Measurements from ENCODE around the gene CSPG5.

The CSPG5 gene

DNA sequence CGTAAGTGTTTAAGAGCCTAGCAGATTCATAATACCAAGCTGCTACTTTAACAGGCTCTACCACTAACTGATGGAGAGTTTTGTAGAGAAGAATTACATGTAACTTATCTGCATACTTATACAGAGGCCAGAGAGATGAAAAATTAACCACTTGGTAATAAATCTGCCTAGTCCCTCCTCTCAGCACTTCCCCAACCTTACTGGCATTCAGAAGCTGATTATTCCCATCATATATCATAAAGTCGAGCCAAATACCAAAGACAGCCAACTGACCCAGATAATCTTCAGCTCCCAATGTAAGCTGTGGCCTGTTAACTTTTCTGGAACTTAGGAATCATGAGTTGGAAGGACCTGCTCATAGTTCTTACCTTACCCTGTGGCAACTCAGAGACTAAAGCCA, 25.5 kb upstream of the CSPG5 start:
- H3K4me3 ChIP-seq (ENCODE audit: low read depth, low read length): no peak overlapping the region
- TF ChIP-seq, protein P1, sequence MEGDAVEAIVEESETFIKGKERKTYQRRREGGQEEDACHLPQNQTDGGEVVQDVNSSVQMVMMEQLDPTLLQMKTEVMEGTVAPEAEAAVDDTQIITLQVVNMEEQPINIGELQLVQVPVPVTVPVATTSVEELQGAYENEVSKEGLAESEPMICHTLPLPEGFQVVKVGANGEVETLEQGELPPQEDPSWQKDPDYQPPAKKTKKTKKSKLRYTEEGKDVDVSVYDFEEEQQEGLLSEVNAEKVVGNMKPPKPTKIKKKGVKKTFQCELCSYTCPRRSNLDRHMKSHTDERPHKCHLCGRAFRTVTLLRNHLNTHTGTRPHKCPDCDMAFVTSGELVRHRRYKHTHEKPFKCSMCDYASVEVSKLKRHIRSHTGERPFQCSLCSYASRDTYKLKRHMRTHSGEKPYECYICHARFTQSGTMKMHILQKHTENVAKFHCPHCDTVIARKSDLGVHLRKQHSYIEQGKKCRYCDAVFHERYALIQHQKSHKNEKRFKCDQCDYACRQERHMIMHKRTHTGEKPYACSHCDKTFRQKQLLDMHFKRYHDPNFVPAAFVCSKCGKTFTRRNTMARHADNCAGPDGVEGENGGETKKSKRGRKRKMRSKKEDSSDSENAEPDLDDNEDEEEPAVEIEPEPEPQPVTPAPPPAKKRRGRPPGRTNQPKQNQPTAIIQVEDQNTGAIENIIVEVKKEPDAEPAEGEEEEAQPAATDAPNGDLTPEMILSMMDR (IDR thresholded peaks at IDR 0.05; ENCODE audit: borderline replicate concordance, insufficient read depth, low read depth, low read length): no peak

DNA sequence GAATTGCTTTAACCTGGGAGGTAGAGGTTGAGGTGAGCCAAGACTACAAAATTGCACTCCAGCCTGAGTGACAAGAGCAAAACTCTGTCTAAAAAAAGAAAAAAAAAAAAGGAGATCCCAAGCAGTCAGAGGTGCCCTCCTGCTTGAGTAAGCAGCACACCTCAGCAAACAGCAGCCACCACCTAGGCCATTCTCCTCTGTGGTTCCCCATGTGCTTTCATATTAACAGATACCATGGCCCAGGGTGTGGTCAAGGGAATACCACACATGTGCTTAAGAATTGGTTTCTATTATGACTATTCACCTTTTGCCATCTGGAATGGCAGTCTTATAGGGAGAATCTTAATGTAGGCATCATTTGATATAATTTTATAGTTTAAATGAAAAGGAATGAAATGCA, 24.7 kb upstream of the CSPG5 start:
- TF ChIP-seq, protein P1 (IDR thresholded peaks at IDR 0.05; ENCODE audit: borderline replicate concordance, insufficient read depth, low read depth, low read length): no peak
- H3K4me3 ChIP-seq (ENCODE audit: low read depth, low read length): no peak overlapping the region

DNA sequence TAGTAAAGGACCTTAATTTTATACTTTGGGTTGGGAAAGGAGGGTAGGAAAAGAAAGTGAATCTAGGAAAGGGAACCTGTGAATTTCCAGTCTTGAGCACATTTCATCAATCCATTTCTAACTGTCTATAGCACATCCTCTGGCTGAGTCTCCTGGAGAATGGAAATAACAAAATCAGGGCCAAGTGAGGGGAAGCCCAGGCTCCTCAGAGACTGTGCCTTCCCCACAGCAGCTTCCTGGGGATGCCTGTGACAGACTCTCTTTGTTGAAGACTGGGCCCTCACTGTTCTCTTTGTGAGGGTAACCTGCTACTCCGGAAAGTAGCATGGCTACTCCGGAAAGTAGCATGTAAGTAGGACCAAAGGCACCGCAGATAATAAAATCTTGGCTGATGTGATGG, 22.6 kb upstream of the CSPG5 start:
- TF ChIP-seq, protein P1 (IDR thresholded peaks at IDR 0.05; ENCODE audit: borderline replicate concordance, insufficient read depth, low read depth, low read length): no peak
- no peak overlapping the region for H3K4me3 ChIP-seq (ENCODE audit: low read depth, low read length)

DNA sequence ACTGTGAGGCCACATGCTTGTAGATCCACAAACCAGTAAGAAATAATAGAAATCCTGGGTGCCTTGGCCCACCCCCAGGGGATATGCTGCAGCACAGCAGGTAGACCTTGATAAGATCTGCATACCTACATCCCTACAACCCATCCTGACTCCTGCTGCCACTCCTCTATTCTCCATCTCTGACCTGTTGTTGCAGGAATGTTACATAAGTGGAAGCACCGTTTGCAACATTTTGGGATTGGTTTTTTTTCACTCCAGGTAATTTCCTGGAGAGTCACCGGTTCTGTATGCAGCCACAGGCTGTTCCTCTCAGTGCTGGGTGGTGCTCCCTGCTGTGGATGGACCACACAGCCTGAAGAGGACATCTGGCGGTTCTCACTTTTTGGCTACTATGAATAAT, 16.1 kb upstream of the CSPG5 start:
- H3K4me3 ChIP-seq (ENCODE audit: low read depth, low read length): no peak overlapping the region
- TF ChIP-seq, protein P1 (IDR thresholded peaks at IDR 0.05; ENCODE audit: borderline replicate concordance, insufficient read depth, low read depth, low read length): no peak

DNA sequence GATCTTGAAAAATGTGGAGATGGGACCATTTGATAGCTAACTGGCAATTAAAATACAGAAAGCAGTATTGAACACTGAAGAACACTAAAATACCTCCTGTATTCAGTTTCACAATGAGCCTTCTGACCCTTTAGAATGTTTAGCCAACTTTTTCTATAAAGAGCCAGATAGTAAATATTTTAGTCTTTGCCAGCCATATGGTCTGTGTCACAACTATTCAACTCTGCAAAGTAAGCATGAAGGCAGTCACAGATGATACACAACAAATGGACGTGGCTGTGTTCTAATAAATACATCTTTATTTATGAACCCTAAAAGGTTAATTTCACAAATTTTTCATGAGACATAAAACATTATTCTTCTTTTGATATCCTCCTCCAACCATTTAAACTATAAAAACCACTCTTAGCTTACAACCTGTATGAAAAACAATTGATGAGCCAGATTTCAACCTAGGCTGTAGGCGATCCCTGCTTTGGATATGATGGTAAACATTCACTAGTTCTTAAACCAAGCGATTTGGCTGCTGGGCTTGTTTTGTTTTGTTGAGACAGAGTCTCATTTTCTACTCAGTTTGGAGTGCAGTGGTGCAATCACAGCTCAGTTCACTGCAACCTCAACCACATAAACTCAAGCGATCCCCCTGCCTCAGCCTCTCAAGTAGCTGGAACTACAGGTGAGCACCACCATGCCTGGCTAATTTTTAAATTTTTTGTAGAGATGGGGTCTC, 13.6 kb upstream of the CSPG5 start:
- H3K4me3 ChIP-seq (ENCODE audit: low read depth, low read length): no peak overlapping the region
- TF ChIP-seq, protein P1 (IDR thresholded peaks at IDR 0.05; ENCODE audit: borderline replicate concordance, insufficient read depth, low read depth, low read length): no peak

DNA sequence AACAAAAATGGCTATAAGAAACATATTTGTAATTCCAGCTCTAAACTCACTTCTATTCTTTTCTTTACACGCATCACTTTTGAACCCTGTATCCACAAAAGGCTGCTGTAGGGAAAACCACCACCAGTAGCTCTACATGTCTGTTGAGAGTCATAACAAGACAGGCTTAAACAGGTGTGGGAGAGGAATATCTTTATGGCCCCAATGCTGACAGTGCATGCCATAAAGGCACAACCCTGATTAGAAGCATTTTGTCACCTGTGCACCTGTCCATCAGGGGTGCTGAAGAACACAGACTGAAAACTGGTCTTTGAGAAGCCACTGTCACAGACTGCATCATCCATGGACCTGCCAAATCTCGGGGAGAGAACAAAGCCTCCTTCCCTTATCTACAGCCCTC, 11.6 kb upstream of the CSPG5 start:
- H3K4me3 ChIP-seq (ENCODE audit: low read depth, low read length): no peak overlapping the region
- TF ChIP-seq, protein P1 (IDR thresholded peaks at IDR 0.05; ENCODE audit: borderline replicate concordance, insufficient read depth, low read depth, low read length): no peak

DNA sequence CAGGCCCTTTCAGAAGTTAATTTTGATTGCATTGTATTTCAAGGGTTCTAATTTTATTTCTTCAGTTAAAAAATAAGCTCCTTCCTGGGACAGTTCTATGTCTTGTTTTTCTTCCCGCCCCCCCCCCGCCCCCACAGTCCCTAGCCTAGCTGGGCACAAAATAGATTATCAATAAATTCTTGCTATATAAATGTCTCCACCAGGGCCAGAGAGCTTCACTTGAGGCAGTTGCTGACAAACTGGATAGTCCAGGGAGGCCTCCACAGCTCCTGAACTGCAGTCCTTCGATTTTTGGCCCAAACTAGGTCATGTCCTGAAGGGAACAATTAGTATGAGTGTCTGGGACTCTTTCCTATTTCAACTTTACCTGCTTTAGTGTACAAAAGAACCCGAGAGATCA, 9.9 kb upstream of the CSPG5 start:
- H3K4me3 ChIP-seq (ENCODE audit: low read depth, low read length): no peak overlapping the region
- TF ChIP-seq, protein P1 (IDR thresholded peaks at IDR 0.05; ENCODE audit: borderline replicate concordance, insufficient read depth, low read depth, low read length): no peak

Measured in GM12875 (cell line).